Measurements from ENCODE around the gene TCF7L2. TPM values are rescaled to one million over a fixed set of nuclear protein-coding genes. Genes with fewer than 3 reads are reported as not detected.

Gene TCF7L2
- total and polyA plus RNA-seq, 9 of the 15 experiments (the other 6 are each of a cell fraction or from before 2014, with no cell fraction given) = 0.32 to 2.8 (median 0.92) TPM

DNA sequence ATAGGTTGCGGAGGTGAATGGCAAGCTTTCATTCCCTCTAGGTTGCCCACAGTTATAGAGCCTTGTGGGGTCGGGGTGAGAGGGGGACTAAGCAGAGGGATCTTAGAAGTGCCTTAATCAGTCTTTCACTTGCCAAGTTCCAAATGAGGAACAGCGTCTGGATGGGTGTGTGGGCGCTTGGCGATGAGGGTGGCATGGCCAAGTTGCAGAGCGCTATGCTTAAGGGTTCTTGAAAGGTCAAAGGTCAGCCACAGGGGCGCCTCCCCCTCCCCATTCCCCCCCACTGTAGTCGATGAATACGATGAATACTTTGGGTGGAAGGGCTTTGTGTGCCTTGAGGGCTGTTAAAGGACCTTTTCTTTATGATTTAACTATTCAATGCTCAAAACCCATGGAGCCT is 185.0 kb downstream of the TCF7L2 start:
- BruUV-seq (replicated peaks) = no TSS peak
- H4K20me1 ChIP-seq (replicated peaks; ENCODE audit: control insufficient read depth, insufficient read depth, low read length) = no peaks in the 10 kb centered on the region
- H3K9me3 ChIP-seq (replicated peaks; ENCODE audit: control insufficient read depth, insufficient read depth, low read depth, low read length) = no peaks in the 10 kb centered on the region
- WGBS (ENCODE audit: insufficient coverage, low coverage, missing lambda C conversion rate) = 34% methylated on average over 8 of the region's 9 CpGs
- intact Hi-C loops (cut with micrococcal nuclease) (no loop called here), in situ Hi-C loops (cut with MboI) (no loop called here)
- no peak overlapping the region for H3K4me3 ChIP-seq
- no peak overlapping the region for H3K27ac ChIP-seq (ENCODE audit: extremely low read depth, low read depth, low read length)
- H3K27me3 ChIP-seq (ENCODE audit: control insufficient read depth in 2 of 2, insufficient read depth in 2 of 2, low read length in 2 of 2) = peaks cover 18 to 46% of the 10 kb centered on the region in 2 experiments
- no peak for TF ChIP-seq POLR2H (tag; IDR thresholded peaks at IDR 0.05; ENCODE audit: low read depth)
- TF ChIP-seq HLTF (IDR thresholded peaks at IDR 0.05) = no peak
- no peak for TF ChIP-seq HCFC1 (IDR thresholded peaks at IDR 0.05; ENCODE audit: low read depth, low read length)
- TF ChIP-seq NR2C1 (IDR thresholded peaks at IDR 0.05) = no peak
- TF ChIP-seq NR2C1 (tag; IDR thresholded peaks at IDR 0.05) = peak; percentile 35; the same call in 1 of the 2 replicates
- TF ChIP-seq, protein P1, sequence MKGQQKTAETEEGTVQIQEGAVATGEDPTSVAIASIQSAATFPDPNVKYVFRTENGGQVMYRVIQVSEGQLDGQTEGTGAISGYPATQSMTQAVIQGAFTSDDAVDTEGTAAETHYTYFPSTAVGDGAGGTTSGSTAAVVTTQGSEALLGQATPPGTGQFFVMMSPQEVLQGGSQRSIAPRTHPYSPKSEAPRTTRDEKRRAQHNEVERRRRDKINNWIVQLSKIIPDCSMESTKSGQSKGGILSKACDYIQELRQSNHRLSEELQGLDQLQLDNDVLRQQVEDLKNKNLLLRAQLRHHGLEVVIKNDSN (CRISPR knock-in tag; IDR thresholded peaks at IDR 0.05) = no peak
- no peak for TF ChIP-seq XRCC3 (IDR thresholded peaks at IDR 0.05)
- no peaks in the 10 kb centered on the region for H3K79me2 ChIP-seq (ENCODE audit: control insufficient read depth, insufficient read depth, low read length)
- no peaks in the 10 kb centered on the region for H3K36me3 ChIP-seq (ENCODE audit: control insufficient read depth, insufficient read depth, low read length)
- H2AFZ ChIP-seq (ENCODE audit: low read depth, low read length) = no peak overlapping the region
- ChIA-PET CTCF (ENCODE audit: low intra/inter-chr PET ratio) (no interaction called here), POLR2A (no interaction called here)
- DNase-seq (ENCODE audit: extremely low read depth in 1 of 4, low spot score in 3 of 4) (no peak), FAIRE-seq (no peak), ATAC-seq (no peak)
- no peaks in the 10 kb centered on the region for H3K4me1 ChIP-seq (replicated peaks in 1 of 2; ENCODE audit: control insufficient read depth in 2 of 2, insufficient read depth in 2 of 2, low read length in 2 of 2)
- H3K9me1 ChIP-seq (ENCODE audit: control insufficient read depth, insufficient read depth, low read length) = no peaks in the 10 kb centered on the region
- no peak overlapping the region for H3K4me2 ChIP-seq (ENCODE audit: insufficient read depth, low read length)
- H3K9ac ChIP-seq (ENCODE audit: insufficient read depth in 1 of 2, low read depth in 2 of 2, low read length in 2 of 2) = no peak overlapping the region
